Measurements from ENCODE around the gene IRAK2.
"Not testable (repeated sequence)": the region's sequence is repeated elsewhere in the genome, so short reads cannot be mapped to it uniquely, and the experiment has no call there.

Gene IRAK2

GRCh38 chr3:10162185-10162584 is 2.5 kb upstream of the IRAK2 start:
- no peaks in the 10 kb centered on the region for H3K9me3 ChIP-seq (ENCODE audit: low read length)
- no peak overlapping the region for H3K9ac ChIP-seq (ENCODE audit: low read length)
- no peaks in the 10 kb centered on the region for H3K27me3 ChIP-seq (ENCODE audit: control insufficient read depth in 1 of 2, insufficient read depth in 2 of 2, low read length in 2 of 2)
- H3K36me3 ChIP-seq (ENCODE audit: insufficient read depth, low read length), result no peaks in the 10 kb centered on the region
- H3K4me1 ChIP-seq (ENCODE audit: insufficient read depth, low read length), result no peaks in the 10 kb centered on the region
- no peak overlapping the region for H3K4me3 ChIP-seq (ENCODE audit: low read depth in 1 of 2, low read length in 2 of 2)
- H3K27ac ChIP-seq (ENCODE audit: low read depth, low read length), result no peak overlapping the region

- H3K27me3 ChIP-seq (ENCODE audit: control insufficient read depth in 1 of 2, insufficient read depth in 2 of 2, low read length in 2 of 2); H3K27ac ChIP-seq (ENCODE audit: low read depth, low read length); H3K9me3 ChIP-seq (ENCODE audit: low read length); H3K36me3 ChIP-seq (ENCODE audit: insufficient read depth, low read length); H3K9ac ChIP-seq (ENCODE audit: low read length); H3K4me1 ChIP-seq (ENCODE audit: insufficient read depth, low read length): not testable (repeated sequence)
- H3K4me3 ChIP-seq (ENCODE audit: low read depth in 1 of 2, low read length in 2 of 2), result peak overlapping the region in 1 of 2 donors; percentile 79
These were observed 546 bp upstream of the IRAK2 start for GRCh38 chr3:10164201-10164545.

DNA sequence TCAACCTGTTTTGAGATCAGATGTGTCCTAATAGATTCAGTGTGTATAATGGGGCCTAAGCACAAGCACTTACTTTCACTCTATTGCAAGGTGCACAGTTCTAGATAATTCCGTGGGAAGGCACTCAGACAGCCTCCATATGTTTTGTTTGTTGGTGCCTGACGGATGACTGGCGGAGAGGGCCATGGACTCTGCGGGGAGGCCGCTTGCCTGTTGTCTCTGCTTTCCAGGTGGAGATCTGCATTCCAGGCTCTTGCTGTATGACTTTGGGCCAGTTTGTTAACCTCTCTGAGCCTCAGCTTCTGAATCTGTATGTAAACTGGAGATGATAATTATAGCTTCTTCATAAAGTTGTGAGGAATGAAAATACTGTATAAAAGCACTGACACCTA is 1.5 kb downstream of the IRAK2 start:
- Histone ChIP-seq H3K27me3 (ENCODE audit: control insufficient read depth in 1 of 2, insufficient read depth in 2 of 2, low read length in 2 of 2) (no peaks in the 10 kb centered on the region), H3K4me1 (ENCODE audit: insufficient read depth, low read length) (no peaks in the 10 kb centered on the region), H3K27ac (ENCODE audit: low read depth, low read length) (no peak overlapping the region), H3K9me3 (ENCODE audit: low read length) (no peaks in the 10 kb centered on the region), H3K4me3 (ENCODE audit: low read depth in 1 of 2, low read length in 2 of 2) (no peak overlapping the region), H3K9ac (ENCODE audit: low read length) (no peak overlapping the region), H3K36me3 (ENCODE audit: insufficient read depth, low read length) (no peaks in the 10 kb centered on the region)

DNA sequence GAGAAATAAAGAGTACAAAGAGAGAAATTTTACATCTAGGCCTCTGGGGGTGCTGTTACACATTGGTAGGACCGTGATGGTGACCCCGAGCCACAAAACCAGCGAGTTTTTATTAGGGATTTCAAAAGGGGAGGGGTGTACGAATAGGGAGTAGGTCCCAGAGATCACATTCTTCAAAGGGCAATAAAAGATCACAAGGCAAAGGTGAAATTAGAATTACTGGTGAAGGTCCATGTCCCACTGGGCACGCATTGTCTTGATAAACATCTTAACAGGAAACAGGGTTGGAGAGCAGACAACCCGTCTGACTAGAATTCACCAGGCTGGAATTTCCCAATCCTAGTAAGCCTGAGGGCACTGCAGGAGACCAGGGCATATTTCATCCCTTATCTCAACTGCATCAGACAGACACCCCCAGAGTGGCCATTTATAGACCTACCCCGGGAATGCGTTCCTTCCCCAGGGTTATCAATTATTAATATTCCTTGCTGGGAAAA is 4.3 kb downstream of the IRAK2 start:
- H3K4me1 ChIP-seq (ENCODE audit: insufficient read depth, low read length), result no peaks in the 10 kb centered on the region
- H3K36me3 ChIP-seq (ENCODE audit: insufficient read depth, low read length), result no peaks in the 10 kb centered on the region
- H3K27ac ChIP-seq (ENCODE audit: low read depth, low read length), result no peak overlapping the region
- H3K9ac ChIP-seq (ENCODE audit: low read length), result no peak overlapping the region
- no peak overlapping the region for H3K4me3 ChIP-seq (ENCODE audit: low read depth in 1 of 2, low read length in 2 of 2)
- no peaks in the 10 kb centered on the region for H3K9me3 ChIP-seq (ENCODE audit: low read length)
- no peaks in the 10 kb centered on the region for H3K27me3 ChIP-seq (ENCODE audit: control insufficient read depth in 1 of 2, insufficient read depth in 2 of 2, low read length in 2 of 2)

DNA sequence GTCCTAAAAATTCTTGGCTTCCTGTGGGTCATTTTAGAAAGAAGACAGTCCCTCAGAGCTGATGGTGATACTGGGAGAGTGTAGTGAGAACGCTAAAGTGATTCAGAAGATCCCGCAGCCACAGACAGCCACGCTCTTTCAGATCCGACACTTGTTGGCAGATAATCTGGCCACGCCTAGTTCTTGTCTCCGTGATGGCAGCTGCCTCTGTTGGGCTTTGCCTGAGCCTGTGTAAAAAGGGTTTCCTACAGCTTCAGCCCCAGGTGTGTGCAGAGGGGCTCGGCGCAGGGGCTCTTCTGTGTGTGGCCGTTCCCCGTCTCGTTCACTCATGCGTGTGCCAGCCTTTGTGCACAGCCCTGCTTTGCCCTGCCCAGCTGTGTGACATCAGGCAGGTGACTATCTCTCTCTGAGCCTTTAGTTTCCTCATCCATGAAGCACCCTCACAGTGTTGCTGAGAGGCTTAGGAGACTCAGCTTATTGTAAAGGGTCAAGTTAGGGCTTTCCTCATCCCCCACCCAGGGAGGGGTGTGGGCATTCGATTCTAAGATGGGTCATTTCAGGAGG is 6.3 kb downstream of the IRAK2 start:
- no peak overlapping the region for H3K4me3 ChIP-seq (ENCODE audit: low read depth in 1 of 2, low read length in 2 of 2)
- no peaks in the 10 kb centered on the region for H3K9me3 ChIP-seq (ENCODE audit: low read length)
- no peak overlapping the region for H3K9ac ChIP-seq (ENCODE audit: low read length)
- H3K36me3 ChIP-seq (ENCODE audit: insufficient read depth, low read length), result no peaks in the 10 kb centered on the region
- no peak overlapping the region for H3K27ac ChIP-seq (ENCODE audit: low read depth, low read length)
- no peaks in the 10 kb centered on the region for H3K4me1 ChIP-seq (ENCODE audit: insufficient read depth, low read length)
- H3K27me3 ChIP-seq (ENCODE audit: control insufficient read depth in 1 of 2, insufficient read depth in 2 of 2, low read length in 2 of 2), result no peaks in the 10 kb centered on the region

GRCh38 chr3:10173095-10173925 is 8.6 kb downstream of the IRAK2 start:
- H3K9ac ChIP-seq (ENCODE audit: low read length), result no peak overlapping the region
- no peaks in the 10 kb centered on the region for H3K36me3 ChIP-seq (ENCODE audit: insufficient read depth, low read length)
- H3K4me3 ChIP-seq (ENCODE audit: low read depth in 1 of 2, low read length in 2 of 2), result no peak overlapping the region
- H3K27ac ChIP-seq (ENCODE audit: low read depth, low read length), result no peak overlapping the region
- no peaks in the 10 kb centered on the region for H3K9me3 ChIP-seq (ENCODE audit: low read length)
- H3K27me3 ChIP-seq (ENCODE audit: control insufficient read depth in 1 of 2, insufficient read depth in 2 of 2, low read length in 2 of 2), result no peaks in the 10 kb centered on the region
- no peaks in the 10 kb centered on the region for H3K4me1 ChIP-seq (ENCODE audit: insufficient read depth, low read length)

DNA sequence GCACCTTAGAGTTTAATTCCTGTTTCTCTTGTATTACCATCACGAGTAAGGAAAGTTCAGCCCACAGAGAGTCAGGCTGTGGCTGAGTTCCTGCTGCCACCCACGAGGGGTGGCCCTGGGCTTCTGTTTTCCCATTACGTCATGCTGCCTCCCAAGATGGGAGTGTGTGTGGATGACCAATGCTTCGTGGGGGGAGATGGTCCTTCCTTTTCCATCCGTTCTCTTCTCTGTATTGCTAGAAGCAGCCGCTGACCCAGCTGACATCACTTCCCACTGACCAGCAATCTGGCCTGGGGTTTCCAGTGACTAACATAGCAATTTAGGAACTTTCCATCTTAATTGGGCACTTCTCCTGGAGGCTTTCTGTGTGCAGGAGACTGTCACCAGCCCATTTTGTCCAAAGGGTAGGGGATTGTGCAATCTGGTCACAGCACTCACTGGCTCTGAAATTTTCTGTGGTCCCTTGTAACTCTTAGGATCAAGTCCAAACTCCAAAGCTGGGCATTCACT is 9.3 kb downstream of the IRAK2 start:
- no peak overlapping the region for H3K4me3 ChIP-seq (ENCODE audit: low read depth in 1 of 2, low read length in 2 of 2)

DNA sequence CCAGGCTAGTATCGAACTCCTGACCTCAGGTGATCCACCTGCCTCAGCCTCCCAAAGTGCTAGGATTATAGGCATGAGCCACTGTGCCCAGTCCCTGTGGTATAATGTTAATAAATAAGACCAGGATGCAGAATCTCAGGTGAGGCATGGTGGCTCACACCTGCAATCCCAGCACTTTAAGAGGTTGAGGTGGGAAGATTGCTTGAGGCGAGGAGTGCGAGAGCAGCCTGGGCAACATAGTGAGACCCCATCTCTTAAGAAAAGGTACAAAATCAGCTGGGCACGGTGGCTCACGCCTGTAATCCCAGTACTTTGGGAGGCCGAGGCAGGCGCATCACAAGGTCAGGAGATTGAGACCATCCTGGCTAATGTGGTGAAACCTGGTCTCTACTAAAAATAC is 10.6 kb downstream of the IRAK2 start:
- H3K27ac ChIP-seq (ENCODE audit: low read depth, low read length); H3K4me1 ChIP-seq (ENCODE audit: insufficient read depth, low read length); H3K27me3 ChIP-seq (ENCODE audit: control insufficient read depth in 1 of 2, insufficient read depth in 2 of 2, low read length in 2 of 2); H3K36me3 ChIP-seq (ENCODE audit: insufficient read depth, low read length); H3K9me3 ChIP-seq (ENCODE audit: low read length); H3K4me3 ChIP-seq (ENCODE audit: low read depth in 1 of 2, low read length in 2 of 2); H3K9ac ChIP-seq (ENCODE audit: low read length): not testable (repeated sequence)

More for the DNA sequence above, 9.3 kb downstream of the IRAK2 start:
- Histone ChIP-seq H3K9ac (ENCODE audit: low read length) (no peak overlapping the region), H3K36me3 (ENCODE audit: insufficient read depth, low read length) (no peaks in the 10 kb centered on the region), H3K27me3 (ENCODE audit: control insufficient read depth in 1 of 2, insufficient read depth in 2 of 2, low read length in 2 of 2) (no peaks in the 10 kb centered on the region), H3K4me1 (ENCODE audit: insufficient read depth, low read length) (no peaks in the 10 kb centered on the region), H3K9me3 (ENCODE audit: low read length) (no peaks in the 10 kb centered on the region), H3K27ac (ENCODE audit: low read depth, low read length) (no peak overlapping the region)

- H3K9ac ChIP-seq (ENCODE audit: low read length); H3K9me3 ChIP-seq (ENCODE audit: low read length); H3K36me3 ChIP-seq (ENCODE audit: insufficient read depth, low read length); H3K27me3 ChIP-seq (ENCODE audit: control insufficient read depth in 1 of 2, insufficient read depth in 2 of 2, low read length in 2 of 2); H3K4me3 ChIP-seq (ENCODE audit: low read depth in 1 of 2, low read length in 2 of 2); H3K27ac ChIP-seq (ENCODE audit: low read depth, low read length); H3K4me1 ChIP-seq (ENCODE audit: insufficient read depth, low read length): not testable (repeated sequence)
These were observed 11.4 kb downstream of the IRAK2 start for GRCh38 chr3:10176150-10176549.

DNA sequence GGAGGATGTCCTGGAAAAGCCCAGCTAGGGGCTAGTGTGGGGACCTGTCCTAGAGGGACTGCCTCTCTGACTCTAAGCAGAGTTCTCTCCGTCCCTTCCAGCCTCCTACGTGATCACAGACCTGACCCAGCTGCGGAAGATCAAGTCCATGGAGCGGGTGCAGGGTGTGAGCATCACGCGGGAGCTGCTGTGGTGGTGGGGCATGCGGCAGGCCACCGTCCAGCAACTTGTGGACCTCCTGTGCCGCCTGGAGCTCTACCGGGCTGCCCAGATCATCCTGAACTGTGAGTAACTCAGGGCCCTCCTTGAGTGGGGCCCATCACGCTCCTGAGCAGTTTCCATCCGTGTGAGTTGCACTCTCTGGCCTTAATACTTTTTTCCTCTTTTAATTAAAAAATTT is 13.0 kb downstream of the IRAK2 start:
- no peaks in the 10 kb centered on the region for H3K27me3 ChIP-seq (ENCODE audit: control insufficient read depth in 1 of 2, insufficient read depth in 2 of 2, low read length in 2 of 2)
- no peak overlapping the region for H3K27ac ChIP-seq (ENCODE audit: low read depth, low read length)
- no peak overlapping the region for H3K4me3 ChIP-seq (ENCODE audit: low read depth in 1 of 2, low read length in 2 of 2)
- no peaks in the 10 kb centered on the region for H3K36me3 ChIP-seq (ENCODE audit: insufficient read depth, low read length)
- no peaks in the 10 kb centered on the region for H3K9me3 ChIP-seq (ENCODE audit: low read length)
- H3K9ac ChIP-seq (ENCODE audit: low read length), result no peak overlapping the region
- no peaks in the 10 kb centered on the region for H3K4me1 ChIP-seq (ENCODE audit: insufficient read depth, low read length)

- Histone ChIP-seq H3K36me3 (ENCODE audit: insufficient read depth, low read length) (no peaks in the 10 kb centered on the region), H3K4me1 (ENCODE audit: insufficient read depth, low read length) (no peaks in the 10 kb centered on the region), H3K9me3 (ENCODE audit: low read length) (no peaks in the 10 kb centered on the region), H3K4me3 (ENCODE audit: low read depth in 1 of 2, low read length in 2 of 2) (no peak overlapping the region), H3K9ac (ENCODE audit: low read length) (no peak overlapping the region), H3K27me3 (ENCODE audit: control insufficient read depth in 1 of 2, insufficient read depth in 2 of 2, low read length in 2 of 2) (no peaks in the 10 kb centered on the region), H3K27ac (ENCODE audit: low read depth, low read length) (no peak overlapping the region)
These were observed 14.2 kb downstream of the IRAK2 start for GRCh38 chr3:10178892-10179291.

GRCh38 chr3:10180289-10180688 is 15.6 kb downstream of the IRAK2 start:
- peaks cover 4% of the 10 kb centered on the region for H3K36me3 ChIP-seq (ENCODE audit: insufficient read depth, low read length)
- H3K4me1 ChIP-seq (ENCODE audit: insufficient read depth, low read length), result no peaks in the 10 kb centered on the region

More at GRCh38 chr3:10180289-10180688, 15.6 kb downstream of the IRAK2 start:
- H3K27ac ChIP-seq (ENCODE audit: low read depth, low read length), result no peak overlapping the region
- H3K27me3 ChIP-seq (ENCODE audit: control insufficient read depth in 1 of 2, insufficient read depth in 2 of 2, low read length in 2 of 2), result no peaks in the 10 kb centered on the region
- H3K9ac ChIP-seq (ENCODE audit: low read length), result no peak overlapping the region
- no peak overlapping the region for H3K4me3 ChIP-seq (ENCODE audit: low read depth in 1 of 2, low read length in 2 of 2)
- H3K9me3 ChIP-seq (ENCODE audit: low read length), result no peaks in the 10 kb centered on the region
